Breast epithelium (tissue), 3 donors: Measurements from ENCODE around the gene SCAF1.

Experiments
- CTCF ChIP-seq, 3 donors: fragments of 450-650 bp; IDR thresholded peaks; one replicate each; pipeline ENCODE4 v1.5.1; 2016 to 2017; ENCODE audit warnings: antibody characterized with exemption in 3 of 3, mild to moderate bottlenecking in 3 of 3, moderate library complexity in 3 of 3
- POLR2A ChIP-seq: fragments of 450-650 bp; IDR thresholded peaks from one replicate; pipeline ENCODE4 v1.6.1; 2016; ENCODE audit warnings: antibody characterized with exemption, mild to moderate bottlenecking, moderate library complexity

- no peak for TF ChIP-seq CTCF (IDR thresholded peaks at IDR 0.05)
- no peak for TF ChIP-seq POLR2A
Measured at GRCh38 chr19:49629659-49630058, 12.3 kb upstream of the SCAF1 start.
